HAP-1 (cell line): ENCODE results near the gene TMEM164.

Source experiments
- DNase-seq, 2 experiments: peaks; one replicate each; pipeline ENCODE4 v3.0.0-alpha.2; 2016 to 2020; ENCODE audit warnings: low spot score in 2 of 2
- H3K27me3 ChIP-seq: fragments of 250-450 bp; sonication (Bioruptor Pico); 2 replicates; pipeline ENCODE4 v1.5.1; 2020; ENCODE audit warnings: low read depth, mild to moderate bottlenecking, moderate library complexity
- H3K36me3 ChIP-seq: fragments of 250-450 bp; sonication (Bioruptor Pico); replicated peaks from 2 replicates; pipeline ENCODE4 v1.5.1; 2020; ENCODE audit warnings: mild to moderate bottlenecking
- H3K4me1 ChIP-seq: fragments of 250-450 bp; sonication (Bioruptor Pico); 2 replicates; pipeline ENCODE4 v1.5.1; 2020; ENCODE audit warnings: mild to moderate bottlenecking
- H3K4me3 ChIP-seq: fragments of 250-450 bp; sonication (Bioruptor Pico); 2 replicates; pipeline ENCODE4 v1.5.1; 2020; ENCODE audit warnings: mild to moderate bottlenecking, moderate library complexity
- H3K9me3 ChIP-seq: fragments of 250-450 bp; sonication (Bioruptor Pico); 2 replicates; pipeline ENCODE4 v1.5.1; 2020; ENCODE audit warnings: mild to moderate bottlenecking, moderate library complexity
- in situ Hi-C: fragments of 300-500 bp; cut with MboI; formaldehyde crosslinking; loops from 3 replicates; pipeline ENCODE4 v1.14.3; 2020; ENCODE audit warnings: low sequenced_read_pairs, inconsistent platforms, mixed read lengths

The TMEM164 gene

DNA sequence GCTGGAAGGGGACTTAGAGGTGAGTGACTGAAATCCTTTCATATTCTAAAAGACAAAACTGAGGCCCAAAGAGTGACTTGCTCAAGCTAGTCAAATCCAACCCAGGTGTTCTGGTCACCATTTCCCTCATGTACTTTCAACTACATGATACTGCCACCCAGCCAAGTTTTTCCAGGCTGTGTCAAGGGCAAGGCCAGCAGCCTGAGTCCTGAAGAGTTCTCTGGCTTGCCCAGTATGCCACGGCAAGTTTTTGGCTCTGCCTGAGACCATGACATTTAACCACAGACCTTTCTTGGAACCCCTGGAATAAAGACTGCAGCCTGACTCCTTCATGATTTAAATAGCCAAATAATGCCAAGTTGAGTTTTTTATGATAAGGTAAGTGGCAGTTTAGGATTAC is 10.7 kb upstream of the TMEM164 start:
- H3K4me1 ChIP-seq: no peaks in the 10 kb centered on the region
- no peak for DNase-seq
- no peaks in the 10 kb centered on the region for H3K36me3 ChIP-seq
- H3K4me3 ChIP-seq: no peak overlapping the region
- 0 out of 2 replicates have a peak, but pooled peaks cover 4% of the 10 kb centered on the region for H3K27me3 ChIP-seq
- no peaks in the 10 kb centered on the region for H3K9me3 ChIP-seq
- in situ Hi-C loops: no loop called here

DNA sequence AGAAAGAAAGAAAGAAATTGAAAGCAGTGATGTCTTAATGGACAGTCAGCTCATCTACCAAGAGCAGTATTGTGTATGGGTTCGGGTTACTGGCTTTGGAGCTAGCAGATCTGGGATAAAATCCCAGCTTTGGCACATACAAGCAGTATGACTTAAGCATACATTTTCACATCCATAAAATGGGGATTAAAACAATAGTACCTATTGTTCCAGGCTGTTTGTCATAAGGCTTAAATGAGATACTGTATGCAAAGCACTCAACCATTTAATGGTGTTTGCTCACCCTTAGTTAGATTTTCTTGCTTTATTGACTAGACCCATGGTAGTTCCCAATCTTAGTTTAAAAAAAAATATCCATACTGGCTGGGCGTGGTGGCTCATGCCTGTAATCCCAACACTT is 7.8 kb upstream of the TMEM164 start:
- no peaks in the 10 kb centered on the region for H3K36me3 ChIP-seq
- H3K9me3 ChIP-seq: no peaks in the 10 kb centered on the region
- H3K4me3 ChIP-seq: no peak overlapping the region
- no peak for DNase-seq
- H3K4me1 ChIP-seq: peaks cover 11% of the 10 kb centered on the region
- in situ Hi-C loops: no loop called here
- no peaks in the 10 kb centered on the region for H3K27me3 ChIP-seq

DNA sequence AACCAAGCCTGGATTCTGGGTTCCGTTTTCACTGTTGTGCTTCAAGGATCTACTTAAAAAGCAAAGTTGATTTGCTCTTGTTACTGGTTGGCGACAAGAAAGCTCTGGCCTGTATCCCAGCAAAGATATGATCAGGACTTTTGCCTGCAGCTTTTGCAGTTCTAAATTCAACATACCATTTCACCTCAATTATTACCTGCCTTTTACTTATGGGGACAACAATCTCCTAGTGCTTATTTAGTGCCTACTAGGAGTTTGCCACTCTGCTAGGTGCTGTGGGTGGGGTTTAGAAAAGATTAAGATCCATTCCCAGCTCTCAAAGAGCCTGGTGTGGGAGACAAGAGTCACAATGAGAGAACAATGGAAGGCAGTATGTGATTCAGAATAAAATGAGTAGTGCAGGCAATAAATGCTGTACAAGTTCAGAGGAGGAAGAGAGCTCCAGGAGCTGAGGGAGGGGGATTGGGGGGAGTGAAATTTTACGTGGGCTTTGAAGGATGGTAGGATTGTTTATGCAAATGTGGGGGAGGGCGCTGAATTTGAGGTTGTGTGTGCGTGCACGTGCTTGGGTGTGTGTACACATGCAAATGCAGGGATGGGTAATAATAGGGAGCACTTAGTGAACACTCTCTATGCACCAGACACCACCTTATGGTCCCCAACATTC is 5.0 kb upstream of the TMEM164 start:
- Histone ChIP-seq H3K4me1 (peaks cover 15% of the 10 kb centered on the region), H3K9me3 (no peaks in the 10 kb centered on the region), H3K27me3 (no peaks in the 10 kb centered on the region), H3K4me3 (no peak overlapping the region), H3K36me3 (no peaks in the 10 kb centered on the region)
- peak; percentile 74 to 90 for DNase-seq
- in situ Hi-C loops: no loop called here

DNA sequence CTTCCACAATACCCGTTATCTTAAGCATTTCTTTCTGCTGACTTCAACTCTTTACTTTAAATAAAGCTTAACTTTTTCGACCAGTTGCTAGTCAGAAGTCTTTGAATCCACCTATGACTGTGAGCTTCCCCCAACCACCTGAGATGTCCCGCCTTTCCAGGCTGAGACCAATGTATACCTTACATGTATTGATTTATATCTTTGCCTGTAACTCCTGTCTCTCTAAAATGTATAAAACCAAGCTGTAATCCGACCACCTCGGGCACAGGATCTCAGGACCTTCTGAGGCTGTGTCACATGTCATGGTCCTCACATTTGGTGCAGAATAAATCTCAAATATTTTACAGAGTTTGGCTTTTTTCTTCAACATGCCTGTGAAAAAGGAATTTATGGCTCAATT is 2.9 kb upstream of the TMEM164 start:
- Histone ChIP-seq H3K27me3 (no peaks in the 10 kb centered on the region), H3K4me1 (peaks cover 30% of the 10 kb centered on the region), H3K9me3 (no peaks in the 10 kb centered on the region), H3K36me3 (no peaks in the 10 kb centered on the region), H3K4me3 (no peak overlapping the region)
- in situ Hi-C loops: no loop called here
- no peak for DNase-seq

DNA sequence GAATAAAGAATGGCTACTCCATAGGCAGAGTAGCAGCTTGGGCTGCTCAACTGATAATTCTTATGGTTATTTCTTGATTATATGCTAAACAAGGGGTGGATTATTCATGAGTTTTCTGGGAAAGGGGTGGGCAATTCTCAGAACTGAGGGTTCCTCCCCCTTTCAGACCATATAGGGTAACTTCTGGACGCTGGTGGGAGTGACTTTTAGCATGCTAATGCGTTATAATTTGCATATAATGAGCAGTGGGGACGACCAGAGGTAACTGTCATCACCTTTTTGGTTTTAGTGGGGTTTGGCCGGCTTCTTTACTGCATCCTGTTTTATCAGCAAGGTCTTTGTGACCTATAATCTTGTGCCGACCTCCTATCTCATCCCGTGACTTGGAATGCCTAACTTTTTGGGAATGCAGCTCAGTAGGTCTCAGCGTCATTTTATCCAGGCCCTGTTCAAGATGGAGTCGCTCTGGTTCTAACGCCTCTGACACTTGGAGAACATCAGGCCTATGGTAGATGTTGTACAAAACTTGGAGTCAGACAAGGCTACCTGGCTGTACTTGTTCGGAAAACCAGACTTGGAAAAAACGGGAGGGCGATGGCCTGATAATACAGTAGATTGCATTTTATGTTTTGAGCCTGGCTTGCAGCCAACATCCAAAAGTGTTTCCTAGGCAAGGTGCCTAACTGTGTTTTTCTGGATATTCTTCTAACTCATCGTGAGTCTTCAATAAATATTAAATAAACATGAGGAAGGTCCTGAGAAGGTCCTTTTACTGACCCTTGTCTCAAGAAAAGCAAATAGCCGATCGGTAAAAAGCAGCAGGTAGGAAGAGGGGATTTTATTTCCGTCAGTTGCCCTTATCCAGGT is 1.8 kb upstream of the TMEM164 start:
- H3K27me3 ChIP-seq: no peaks in the 10 kb centered on the region
- no peak overlapping the region for H3K4me3 ChIP-seq
- in situ Hi-C loops: no loop called here
- no peak for DNase-seq
- no peaks in the 10 kb centered on the region for H3K9me3 ChIP-seq
- H3K36me3 ChIP-seq: no peaks in the 10 kb centered on the region
- H3K4me1 ChIP-seq: peaks cover 33% of the 10 kb centered on the region

DNA sequence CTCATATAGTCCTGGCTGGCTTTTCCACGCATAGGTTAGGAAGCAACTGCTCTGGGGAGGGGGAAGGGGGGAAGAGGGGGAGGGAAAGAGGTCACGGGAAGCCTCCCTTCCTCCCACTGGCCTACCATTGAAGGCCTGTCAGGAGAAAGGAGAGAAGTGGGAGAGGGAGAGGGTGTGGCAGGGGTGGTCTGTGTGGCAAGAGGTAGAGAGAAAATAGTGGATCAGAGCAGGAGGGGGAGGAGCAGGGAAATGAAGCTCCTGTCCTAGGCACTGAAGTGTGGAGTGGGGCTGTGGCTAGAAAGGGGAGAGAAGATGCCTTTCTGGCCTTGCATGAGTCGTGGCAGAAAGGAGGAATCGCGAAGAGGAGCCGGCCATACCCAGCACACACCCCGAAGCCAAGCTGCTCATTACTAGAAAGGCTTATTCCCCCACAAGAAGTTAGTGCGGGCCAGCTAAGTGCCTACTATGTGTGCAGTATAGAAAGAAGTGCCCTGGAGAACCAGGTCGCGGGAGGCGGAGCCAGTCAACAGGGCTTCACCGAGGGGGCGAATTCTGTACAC is 1.1 kb upstream of the TMEM164 start:
- Histone ChIP-seq H3K27me3 (no peaks in the 10 kb centered on the region), H3K36me3 (no peaks in the 10 kb centered on the region), H3K4me1 (peaks cover 33% of the 10 kb centered on the region), H3K4me3 (peak overlapping the region; percentile 51), H3K9me3 (no peaks in the 10 kb centered on the region)
- DNase-seq: peak in 1 of 2 experiments; percentile 29
- in situ Hi-C loops: no loop called here

DNA sequence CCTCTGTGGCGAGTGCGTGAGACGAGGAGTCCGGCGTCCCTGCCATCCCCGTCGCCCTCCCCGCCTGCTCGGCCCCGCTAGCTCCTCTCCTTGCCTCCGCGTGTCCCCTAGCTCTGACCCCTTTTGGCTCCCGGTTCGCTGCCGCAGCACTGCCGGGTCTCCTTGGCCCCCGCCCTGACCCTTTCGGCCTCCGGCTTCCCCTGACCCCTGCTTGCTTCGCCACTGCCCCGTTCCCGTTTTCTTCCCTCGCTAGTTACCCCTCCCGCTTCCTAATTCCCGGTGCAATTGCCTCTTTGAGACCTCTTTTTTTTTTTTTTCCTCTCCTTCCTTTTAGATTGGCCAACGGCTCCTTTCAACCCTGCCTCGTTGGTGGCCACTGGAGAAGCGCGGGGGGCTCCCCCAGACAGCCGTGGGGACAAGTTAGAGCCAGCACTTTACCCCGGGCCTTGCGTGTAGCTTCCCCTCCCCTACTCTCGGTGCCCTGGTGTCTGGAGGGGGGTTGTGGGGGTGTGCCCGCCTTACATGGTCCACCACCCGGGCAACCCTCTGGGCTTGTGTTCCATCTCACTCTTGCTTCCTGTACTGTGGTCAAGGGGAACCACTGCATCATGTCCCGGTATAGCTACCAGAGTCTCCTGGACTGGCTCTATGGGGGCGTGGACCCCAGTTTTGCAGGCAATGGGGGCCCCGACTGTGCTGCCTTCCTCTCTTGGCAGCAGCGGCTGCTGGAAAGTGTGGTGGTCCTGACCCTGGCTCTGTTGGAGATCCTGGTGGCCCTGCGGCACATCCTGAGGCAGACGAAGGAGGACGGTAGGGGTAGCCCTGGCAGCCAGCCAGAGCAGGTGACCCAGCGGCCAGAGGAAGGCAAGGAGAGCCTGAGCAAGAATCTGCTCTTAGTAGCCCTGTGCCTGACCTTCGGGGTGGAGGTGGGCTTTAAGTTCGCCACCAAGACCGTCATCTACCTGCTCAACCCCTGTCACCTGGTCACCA is 548 bp downstream of the TMEM164 start:
- peak; percentile 25 to 26 for DNase-seq

DNA sequence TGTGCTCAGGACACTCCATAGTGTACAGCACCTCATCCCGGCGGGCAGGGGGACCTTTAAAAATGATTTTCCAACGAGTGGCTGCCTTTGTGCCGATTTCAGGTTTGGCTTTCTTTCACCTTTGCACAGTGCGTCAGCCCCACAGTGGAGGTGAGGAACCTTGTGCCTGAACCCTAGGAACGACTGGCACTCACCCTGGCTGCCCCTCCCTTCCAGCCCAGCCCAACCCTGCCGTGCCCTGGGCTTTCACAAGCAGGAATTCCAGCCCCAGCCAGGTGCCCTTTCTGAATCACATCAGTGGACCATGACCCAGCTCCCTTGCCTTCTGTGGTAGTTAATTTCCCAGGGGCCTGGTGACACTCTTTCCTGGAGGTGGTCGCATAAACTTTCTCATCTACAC is 1.3 kb downstream of the TMEM164 start:
- peak in 1 of 2 experiments; percentile 45 for DNase-seq
- in situ Hi-C loops: no loop called here
- Histone ChIP-seq H3K4me1 (peaks cover 22% of the 10 kb centered on the region), H3K27me3 (no peaks in the 10 kb centered on the region), H3K4me3 (peak overlapping the region; percentile 51; the same call in 1 of the 2 replicates), H3K36me3 (no peaks in the 10 kb centered on the region), H3K9me3 (no peaks in the 10 kb centered on the region)

More for the DNA sequence above, 548 bp downstream of the TMEM164 start:
- Histone ChIP-seq H3K9me3 (no peaks in the 10 kb centered on the region), H3K4me1 (peaks cover 24% of the 10 kb centered on the region), H3K4me3 (peak overlapping the region; percentile 51), H3K27me3 (no peaks in the 10 kb centered on the region), H3K36me3 (no peaks in the 10 kb centered on the region)
- in situ Hi-C loops: no loop called here

DNA sequence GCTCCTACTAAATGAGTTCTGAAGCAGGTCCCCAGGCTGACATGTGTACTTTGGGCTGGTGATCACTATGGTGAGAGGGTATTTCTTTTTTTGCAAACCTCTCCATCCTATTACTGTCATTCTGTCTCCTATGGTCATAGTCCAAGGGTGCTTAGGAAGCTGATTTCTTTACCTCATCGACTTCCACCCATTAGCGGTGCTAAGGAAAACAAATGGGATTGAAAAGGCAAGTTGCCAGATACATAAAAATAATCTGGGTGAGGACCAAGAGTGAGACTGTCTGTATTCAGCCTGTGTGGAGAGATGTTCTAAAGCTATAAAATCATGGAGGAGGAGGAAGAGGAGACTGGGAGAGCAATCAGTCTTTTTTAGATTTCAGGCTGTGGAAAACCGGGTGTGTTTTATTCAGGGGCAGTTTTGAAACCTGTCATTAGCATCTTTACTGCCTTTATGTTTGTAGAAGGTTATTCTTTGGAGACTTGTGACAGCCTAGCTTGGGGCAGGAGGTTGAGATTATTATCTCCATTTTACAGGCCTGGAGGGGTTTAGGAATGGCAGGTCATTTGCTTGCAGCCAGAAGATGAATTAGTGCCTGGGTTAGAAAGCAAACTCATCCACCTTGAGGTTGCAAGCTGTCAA is 1.9 kb downstream of the TMEM164 start:
- Histone ChIP-seq H3K9me3 (no peaks in the 10 kb centered on the region), H3K27me3 (no peaks in the 10 kb centered on the region), H3K4me3 (no peak overlapping the region; the same call in 1 of the 2 replicates), H3K36me3 (no peaks in the 10 kb centered on the region), H3K4me1 (peaks cover 22% of the 10 kb centered on the region)
- DNase-seq: peak; percentile 50 to 79
- in situ Hi-C loops: no loop called here

DNA sequence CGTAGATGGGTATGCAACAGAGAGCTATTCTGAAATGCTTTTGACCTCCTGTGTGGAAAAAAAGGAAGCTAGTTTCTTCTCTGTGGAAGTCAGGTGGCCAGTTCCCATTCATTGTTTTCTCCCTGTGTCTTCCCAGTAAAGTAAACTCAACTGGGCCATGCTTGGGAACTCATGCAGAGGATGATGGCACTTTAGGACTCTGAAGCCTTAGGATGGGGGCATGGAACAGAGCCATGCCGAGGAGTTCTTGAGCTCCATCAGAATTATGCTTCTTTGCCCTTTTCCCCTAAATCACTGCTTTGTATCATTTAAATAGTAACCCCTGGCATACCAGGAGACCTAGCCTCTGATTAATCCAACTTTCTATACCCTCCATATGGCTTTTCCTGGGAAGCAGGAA is 3.2 kb downstream of the TMEM164 start:
- Histone ChIP-seq H3K4me1 (peaks cover 22% of the 10 kb centered on the region), H3K36me3 (peaks cover under 1% of the 10 kb centered on the region), H3K9me3 (no peaks in the 10 kb centered on the region), H3K27me3 (no peaks in the 10 kb centered on the region), H3K4me3 (no peak overlapping the region)
- DNase-seq: no peak
- in situ Hi-C loops: no loop called here

DNA sequence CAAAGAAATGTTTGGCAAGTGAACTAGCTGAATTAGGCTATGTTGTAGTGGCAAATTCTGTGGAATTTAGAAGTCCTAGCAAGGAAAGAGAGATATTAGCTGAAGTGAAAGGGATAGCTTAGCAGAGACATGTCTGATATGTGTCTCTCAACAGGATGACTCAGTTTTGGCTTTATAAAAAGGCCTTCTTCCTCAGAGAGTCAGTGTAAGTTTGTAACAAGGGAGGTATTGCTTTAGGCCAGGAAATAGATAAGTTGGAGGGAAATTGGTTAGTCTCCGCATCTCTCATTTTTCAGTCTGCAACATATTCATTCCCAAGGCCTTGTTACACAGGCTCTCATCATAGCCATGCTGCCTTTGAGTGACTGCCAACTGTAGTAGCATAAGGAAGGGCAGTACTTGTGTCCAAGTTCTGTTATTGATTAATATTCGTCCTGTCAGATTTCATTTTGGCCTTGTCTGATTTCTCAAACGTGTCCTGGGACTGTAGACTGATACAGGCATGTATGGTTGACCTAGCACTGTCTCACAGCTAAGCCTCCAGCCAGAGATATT is 4.0 kb downstream of the TMEM164 start:
- in situ Hi-C loops: no loop called here
- Histone ChIP-seq H3K36me3 (peaks cover 3% of the 10 kb centered on the region), H3K9me3 (no peaks in the 10 kb centered on the region), H3K4me1 (peaks cover 21% of the 10 kb centered on the region), H3K4me3 (no peak overlapping the region), H3K27me3 (no peaks in the 10 kb centered on the region)
- DNase-seq: no peak

DNA sequence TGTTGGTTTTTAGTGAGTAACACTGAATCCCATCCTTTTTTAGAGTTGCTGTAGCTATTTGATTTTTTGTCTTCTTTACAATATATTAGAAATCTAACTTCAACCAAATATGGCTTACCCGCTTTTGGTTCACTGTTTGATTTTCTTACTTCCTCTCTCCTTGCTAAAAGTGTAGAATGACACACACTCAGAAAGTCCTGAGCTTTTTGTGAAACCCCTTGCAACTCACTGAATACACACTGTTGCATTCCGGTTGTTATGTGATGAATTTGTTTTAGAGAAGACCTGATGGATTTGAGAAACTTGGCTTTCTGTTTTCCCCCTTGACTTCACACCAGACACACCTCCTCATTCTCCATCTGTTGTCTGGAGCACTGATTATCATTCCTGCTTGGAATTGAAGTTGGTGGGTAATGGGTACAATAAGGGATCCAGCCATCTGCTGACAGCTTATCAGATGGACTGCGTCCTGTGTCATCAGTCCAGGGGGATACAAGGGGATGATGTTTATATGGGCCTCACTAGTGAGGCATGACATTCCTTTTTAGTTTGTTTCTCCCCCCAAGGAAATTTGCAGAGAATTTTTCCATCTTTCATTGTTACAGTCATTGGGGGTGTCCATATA is 5.2 kb downstream of the TMEM164 start:
- no peak overlapping the region for H3K4me3 ChIP-seq
- H3K4me1 ChIP-seq: peaks cover 19% of the 10 kb centered on the region
- in situ Hi-C loops: no loop called here
- peaks cover 3% of the 10 kb centered on the region for H3K36me3 ChIP-seq
- DNase-seq: no peak
- H3K9me3 ChIP-seq: no peaks in the 10 kb centered on the region
- no peaks in the 10 kb centered on the region for H3K27me3 ChIP-seq
